Measurements from ENCODE around the gene KRT77.

DNA sequence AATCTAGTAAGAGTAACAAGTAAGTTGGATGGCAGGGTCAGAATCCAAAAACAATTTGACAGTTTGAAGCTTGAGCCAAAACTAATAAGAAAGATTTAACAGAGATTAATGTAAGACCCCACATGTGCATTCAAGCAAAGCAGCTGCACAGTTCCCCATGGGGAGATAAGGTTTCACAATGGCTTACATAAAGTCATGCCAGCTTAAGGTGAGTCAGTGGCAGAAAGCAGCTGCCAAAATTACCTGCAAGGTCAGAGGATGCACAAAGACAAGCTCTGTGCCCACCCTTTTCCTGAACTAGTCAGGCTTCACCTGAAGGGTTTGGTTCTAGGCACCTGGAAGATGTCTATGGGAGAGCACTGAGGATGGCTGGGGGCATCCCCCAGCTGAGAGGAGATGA, 36.6 kb upstream of the KRT77 start:
- TF ChIP-seq CTCF (conservative IDR thresholded peaks at IDR 0.05; ENCODE audit: low read length): no peak
- TF ChIP-seq EZH2phosphoT487 (IDR thresholded peaks at IDR 0.05; ENCODE audit: borderline replicate concordance, low read depth, low read length): no peak

Data from OCI-LY7 (cell line).